ENCODE measurements around the gene SH3D19. TPM values are rescaled to one million over a fixed set of nuclear protein-coding genes. Genes with fewer than 3 reads are reported as not detected.

SH3D19 gene
- total RNA-seq, 1 experiment from 2014 or later, result 29.7 TPM

- Histone ChIP-seq H3K4ac (ENCODE audit: low read depth, low read length) (no peak overlapping the region), H2BK5ac (ENCODE audit: insufficient read length, low read length) (no peak overlapping the region), H3K27me3 (ENCODE audit: insufficient read depth, low read length) (no peaks in the 10 kb centered on the region), H3K79me1 (ENCODE audit: insufficient read depth, low read depth, low read length, poor library complexity, severe bottlenecking) (no peaks in the 10 kb centered on the region), H3K4me1 (ENCODE audit: insufficient read depth, low read length) (peaks cover 7% of the 10 kb centered on the region; the same call in 1 of the 2 replicates), H4K20me1 (ENCODE audit: control insufficient read depth, insufficient read depth, insufficient read length) (no peaks in the 10 kb centered on the region), H3K23me2 (ENCODE audit: insufficient read length, low read depth, low read length, poor library complexity, severe bottlenecking) (no peaks in the 10 kb centered on the region), H3K18ac (ENCODE audit: insufficient read length, low read depth, low read length) (no peak overlapping the region), H3K56ac (ENCODE audit: insufficient read length, low read depth, low read length) (no peak overlapping the region), H3K9me3 (ENCODE audit: control insufficient read depth, low read depth, low read length) (no peaks in the 10 kb centered on the region), H2AK5ac (ENCODE audit: insufficient read length, low read length) (no peak overlapping the region), H3K14ac (ENCODE audit: insufficient read depth, low read length) (no peak overlapping the region), H3K27ac (ENCODE audit: insufficient read length, low read depth, low read length) (no peak overlapping the region), H4K8ac (replicated peaks; ENCODE audit: insufficient read length, low read depth, low read length) (no peak overlapping the region), H2BK12ac (ENCODE audit: insufficient read length, low read depth, low read length) (no peak overlapping the region), H3K23ac (ENCODE audit: insufficient read length, low read depth, low read length) (no peak overlapping the region), H4K5ac (ENCODE audit: insufficient read length, low read depth, low read length) (no peak overlapping the region), H3K9ac (ENCODE audit: extremely low read depth, insufficient read length, low read length) (no peak overlapping the region), H3T11ph (ENCODE audit: low read length) (no peak overlapping the region), H2BK120ac (ENCODE audit: low read depth, low read length, poor library complexity, severe bottlenecking) (no peak overlapping the region), H3K4me2 (ENCODE audit: insufficient read depth, insufficient read length, low read length) (no peak overlapping the region), H4K91ac (ENCODE audit: insufficient read length, low read depth, low read length) (no peak overlapping the region), H3K79me2 (ENCODE audit: insufficient read depth, low read length) (no peaks in the 10 kb centered on the region; the same call in 1 of the 2 replicates), H2BK15ac (ENCODE audit: low read depth, low read length) (no peak overlapping the region), H2BK20ac (ENCODE audit: low read depth, low read length, poor library complexity, severe bottlenecking) (no peak overlapping the region), H2AFZ (ENCODE audit: low read length) (no peak overlapping the region)
- Mint-ChIP-seq H3K4me1 (peaks cover 33 to 39% of the 10 kb centered on the region in 2 experiments), H3K27me3 (ENCODE audit: low read depth) (no peaks in the 10 kb centered on the region), H3K27ac (no peak overlapping the region), H3K9me3 (no peaks in the 10 kb centered on the region), H3K4me3 (no peak overlapping the region), H3K36me3 (ENCODE audit: insufficient read depth in 1 of 3, low read depth in 3 of 3) (no peaks in the 10 kb centered on the region)
- TF ChIP-seq CTCF (conservative IDR thresholded peaks at IDR 0.05), result no peak
- DNase-seq, result no peak
- WGBS (ENCODE audit: extremely low coverage, insufficient read length, low lambda C conversion rate), result no CpG with 5 or more reads among the region's 2 CpGs
These were observed 76.9 kb downstream of the SH3D19 start for GRCh38 chr4:151248519-151248918.

All from H9 (cell line).